SIG-M5 treated with dmso at 0.1 percent for 504 hours (cell line): Measurements from ENCODE around the gene CRYZL1.
A peak's percentile ranks its signal among the peaks of the same experiment; 100 is the strongest.

Experiments used
- DNase-seq: peaks from one replicate; lab custom pipeline; 2025; ENCODE audit not compliant: unreplicated experiment; lab: John Stamatoyannopoulos, UW

Gene CRYZL1

DNA sequence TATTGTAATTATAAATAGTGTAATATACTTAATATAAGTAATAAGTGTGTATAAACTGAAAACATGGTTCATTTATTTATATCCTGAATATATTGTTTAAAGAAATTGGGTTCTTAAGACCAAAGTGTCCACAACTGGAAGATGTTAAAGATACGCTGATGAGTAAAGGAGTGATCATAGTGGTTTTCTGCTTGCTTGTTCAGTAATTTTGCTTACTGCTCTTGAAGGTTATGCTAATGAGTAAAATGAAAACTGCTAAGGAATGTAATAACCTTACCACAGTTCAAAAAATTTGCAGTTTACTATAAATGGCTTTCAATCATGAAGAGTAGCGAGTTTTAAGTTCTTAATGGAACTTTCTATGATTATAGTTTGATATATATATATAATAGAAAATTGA lies 75.0 kb downstream of the CRYZL1 start:
- DNase-seq, result no peak

GRCh38 chr21:33562389-33562788 lies 79.2 kb downstream of the CRYZL1 start:
- no peak for DNase-seq

DNA sequence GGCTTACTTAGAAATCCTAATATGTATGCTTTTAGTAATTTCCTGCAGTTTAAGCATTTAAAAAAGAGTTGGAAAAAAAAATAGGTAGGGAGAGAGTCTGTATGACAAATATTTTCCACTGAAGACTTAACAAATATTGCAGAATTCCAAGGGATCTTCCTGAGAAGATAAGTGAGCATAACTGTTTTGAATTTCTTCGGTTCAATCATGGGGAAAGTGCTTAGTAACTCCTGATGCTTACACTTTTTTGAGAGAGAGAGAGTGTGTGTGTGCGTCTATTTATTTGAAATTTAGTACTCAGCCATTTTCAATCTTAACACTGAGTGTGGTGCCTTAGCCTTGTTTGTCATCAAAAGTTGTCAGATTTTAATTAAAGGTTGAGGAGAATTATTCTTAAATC lies 80.2 kb downstream of the CRYZL1 start:
- DNase-seq, result no peak

GRCh38 chr21:33560965-33561364 lies 80.6 kb downstream of the CRYZL1 start:
- no peak for DNase-seq

GRCh38 chr21:33559813-33560212 lies 81.7 kb downstream of the CRYZL1 start:
- DNase-seq, result no peak

DNA sequence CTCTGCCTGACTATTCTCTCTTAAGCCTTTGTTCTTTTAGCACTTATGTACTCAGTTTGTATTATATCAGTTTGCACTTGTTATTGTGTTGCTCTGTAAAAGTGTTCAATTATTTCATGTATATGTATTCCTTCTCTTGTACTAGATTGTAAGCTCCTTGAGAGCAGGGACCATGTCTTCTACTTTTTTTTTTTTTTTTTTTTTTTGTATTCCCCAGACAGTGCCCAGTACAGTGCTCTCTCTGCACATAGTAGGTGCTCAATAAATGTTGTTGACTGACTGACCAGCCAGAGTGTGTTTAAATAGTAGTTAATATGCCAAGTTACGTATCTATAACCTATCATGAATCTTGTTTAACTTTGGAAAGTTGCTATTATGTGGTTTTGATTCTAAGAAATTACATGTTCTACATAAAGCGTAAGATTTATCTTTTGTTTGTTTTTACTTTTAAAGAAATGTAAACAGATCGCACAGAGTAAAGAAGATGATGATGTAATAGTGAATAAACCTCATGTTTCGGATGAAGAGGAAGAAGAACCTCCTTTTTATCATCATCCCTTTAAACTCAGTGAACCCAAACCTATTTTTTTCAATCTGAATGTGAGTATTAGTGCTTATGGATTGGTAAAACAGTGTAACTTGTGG lies 82.6 kb downstream of the CRYZL1 start:
- DNase-seq, result no peak

- DNase-seq, result no peak
Observed at GRCh38 chr21:33557447-33557846, 84.1 kb downstream of the CRYZL1 start.

DNA sequence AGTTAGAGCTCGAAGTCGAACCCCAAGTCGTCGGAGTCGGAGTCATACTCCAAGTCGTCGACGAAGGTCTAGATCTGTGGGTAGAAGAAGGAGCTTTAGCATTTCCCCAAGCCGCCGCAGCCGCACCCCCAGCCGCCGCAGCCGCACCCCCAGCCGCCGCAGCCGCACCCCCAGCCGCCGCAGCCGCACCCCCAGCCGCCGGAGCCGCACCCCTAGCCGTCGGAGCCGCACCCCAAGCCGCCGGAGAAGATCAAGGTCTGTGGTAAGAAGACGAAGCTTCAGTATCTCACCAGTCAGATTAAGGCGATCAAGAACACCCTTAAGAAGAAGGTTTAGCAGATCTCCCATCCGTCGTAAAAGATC lies 86.6 kb downstream of the CRYZL1 start:
- no peak for DNase-seq

GRCh38 chr21:33554236-33554981 lies 87.1 kb downstream of the CRYZL1 start:
- DNase-seq, result no peak

DNA sequence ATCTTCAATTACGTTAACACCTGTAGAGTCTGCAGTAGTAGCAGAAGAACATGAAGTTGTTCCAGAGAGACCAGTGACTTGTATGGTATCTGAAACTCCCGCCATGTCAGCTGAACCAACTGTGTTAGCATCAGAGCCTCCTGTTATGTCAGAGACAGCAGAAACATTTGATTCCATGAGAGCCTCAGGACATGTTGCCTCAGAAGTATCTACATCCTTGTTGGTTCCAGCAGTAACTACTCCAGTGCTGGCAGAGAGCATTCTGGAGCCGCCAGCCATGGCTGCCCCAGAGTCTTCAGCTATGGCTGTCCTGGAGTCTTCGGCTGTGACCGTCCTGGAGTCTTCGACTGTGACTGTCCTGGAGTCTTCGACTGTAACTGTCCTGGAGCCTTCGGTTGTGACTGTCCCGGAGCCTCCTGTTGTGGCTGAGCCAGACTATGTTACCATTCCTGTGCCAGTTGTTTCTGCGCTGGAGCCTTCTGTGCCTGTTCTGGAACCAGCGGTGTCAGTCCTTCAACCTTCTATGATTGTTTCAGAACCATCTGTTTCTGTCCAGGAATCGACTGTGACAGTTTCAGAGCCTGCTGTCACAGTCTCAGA lies 88.4 kb downstream of the CRYZL1 start:
- DNase-seq, result no peak

GRCh38 chr21:33552093-33552998 lies 89.2 kb downstream of the CRYZL1 start:
- DNase-seq, result no peak

- no peak for DNase-seq
Observed at GRCh38 chr21:33551664-33552063, 89.9 kb downstream of the CRYZL1 start.

- DNase-seq, result no peak
Observed at GRCh38 chr21:33550772-33551660, 90.5 kb downstream of the CRYZL1 start.

DNA sequence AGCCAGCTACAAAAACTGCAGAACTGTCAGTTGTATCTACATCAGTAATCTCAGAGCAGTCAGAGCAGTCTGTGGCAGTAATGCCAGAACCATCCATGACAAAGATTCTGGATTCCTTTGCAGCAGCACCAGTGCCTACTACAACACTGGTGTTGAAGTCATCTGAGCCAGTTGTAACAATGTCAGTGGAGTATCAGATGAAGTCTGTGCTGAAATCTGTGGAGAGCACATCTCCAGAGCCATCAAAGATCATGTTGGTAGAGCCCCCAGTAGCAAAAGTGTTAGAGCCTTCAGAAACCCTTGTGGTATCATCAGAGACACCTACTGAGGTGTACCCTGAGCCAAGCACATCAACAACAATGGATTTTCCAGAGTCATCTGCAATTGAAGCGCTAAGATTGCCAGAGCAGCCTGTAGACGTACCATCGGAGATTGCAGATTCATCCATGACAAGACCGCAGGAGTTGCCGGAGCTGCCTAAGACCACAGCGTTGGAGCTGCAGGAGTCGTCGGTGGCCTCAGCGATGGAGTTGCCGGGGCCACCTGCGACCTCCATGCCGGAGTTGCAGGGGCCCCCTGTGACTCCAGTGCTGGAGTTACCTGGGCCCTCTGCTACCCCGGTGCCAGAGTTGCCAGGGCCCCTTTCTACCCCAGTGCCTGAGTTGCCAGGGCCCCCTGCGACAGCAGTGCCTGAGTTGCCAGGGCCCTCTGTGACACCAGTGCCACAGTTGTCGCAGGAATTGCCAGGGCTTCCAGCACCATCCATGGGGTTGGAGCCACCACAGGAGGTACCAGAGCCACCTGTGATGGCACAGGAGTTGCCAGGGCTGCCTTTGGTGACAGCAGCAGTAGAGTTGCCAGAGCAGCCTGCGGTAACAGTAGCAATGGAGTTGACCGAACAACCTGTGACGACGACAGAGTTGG lies 91.4 kb downstream of the CRYZL1 start:
- DNase-seq, result no peak

- DNase-seq, result peak; percentile 78
Observed at GRCh38 chr21:33546086-33546485, 95.5 kb downstream of the CRYZL1 start.

DNA sequence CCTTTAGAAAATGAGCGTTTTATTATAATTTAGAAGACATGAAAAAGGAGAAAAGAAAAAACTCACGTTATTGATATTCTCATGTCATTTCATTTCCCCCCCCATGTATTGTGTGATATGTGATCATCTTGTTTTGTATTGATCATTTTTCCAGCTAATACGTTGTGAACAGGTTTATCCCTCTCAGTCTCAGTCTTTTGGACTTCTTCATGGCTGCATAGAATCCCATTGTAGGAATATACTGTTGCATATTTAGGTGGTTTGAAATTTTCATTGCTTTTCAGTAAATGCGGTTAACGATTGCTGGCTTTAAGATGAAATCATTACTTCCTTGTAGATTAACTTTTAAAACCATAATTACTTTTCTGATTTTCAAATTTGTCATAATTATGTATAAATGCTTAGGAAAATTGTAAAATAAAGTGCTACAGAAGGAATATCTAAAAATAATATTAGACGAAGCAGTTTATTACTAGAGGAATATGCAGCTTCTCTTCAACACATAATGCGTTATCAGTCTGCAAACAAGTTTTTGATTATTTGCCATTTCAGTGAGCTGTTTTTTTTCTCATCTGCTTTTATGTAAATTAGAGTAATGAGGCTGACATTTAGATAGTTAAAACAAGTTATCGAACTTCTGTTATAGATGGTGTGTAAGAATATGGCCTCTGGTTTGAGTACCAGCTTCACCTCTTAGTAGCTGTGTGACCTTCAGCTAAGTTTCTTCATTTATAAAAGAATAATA lies 96.9 kb downstream of the CRYZL1 start:
- no peak for DNase-seq

DNA sequence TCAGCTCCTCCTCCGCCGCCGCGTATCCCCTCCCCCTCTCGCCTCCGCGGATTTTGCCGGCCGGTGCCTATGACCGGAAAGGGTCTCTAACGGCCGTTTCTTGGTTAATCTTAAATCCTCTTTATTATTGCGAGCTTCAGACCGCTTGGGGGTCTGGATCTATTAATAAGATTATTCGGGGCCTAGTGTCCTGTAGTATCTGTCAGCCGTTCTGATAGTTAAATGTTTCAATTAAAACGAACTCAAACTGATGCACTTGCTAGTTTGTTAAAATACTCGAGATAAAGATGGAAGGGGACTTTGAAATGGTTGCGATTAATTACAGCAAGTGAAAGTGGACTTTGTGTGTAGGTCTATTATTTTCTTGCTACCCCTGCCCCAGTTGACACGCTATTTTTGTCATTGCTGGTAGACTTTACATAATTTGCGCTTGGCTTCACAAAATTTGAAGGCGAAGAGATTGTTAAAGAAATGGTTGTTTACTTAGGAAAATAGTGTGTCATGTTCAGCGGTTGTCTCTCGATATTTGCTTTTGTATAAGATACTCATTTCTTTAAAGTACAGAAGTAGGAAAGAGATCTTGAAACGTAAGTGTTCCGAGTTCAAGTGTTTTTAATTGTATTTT lies 97.9 kb downstream of the CRYZL1 start:
- peak; percentile 26 for DNase-seq
